Sigmoid colon (tissue), 7 donors: ENCODE results near the gene VDR. TPM values are rescaled to one million over a fixed set of nuclear protein-coding genes. Genes with fewer than 3 reads are reported as not detected.
A peak's percentile ranks its signal among the peaks of the same experiment; 100 is the strongest.

ENCODE experiments used
- DNase-seq: peaks from one replicate; pipeline ENCODE4 v3.0.0-alpha.2; 2019
- H3K27ac ChIP-seq, 4 donors: fragments of 200-600 bp; sonication (generic); one replicate each; pipeline ENCODE4 v1.5.1; 2016 to 2019; ENCODE audit warnings: mild to moderate bottlenecking in 1 of 4
- H3K27me3 ChIP-seq, 3 donors: fragments of 200-600 bp; sonication (generic); one replicate each; pipeline ENCODE4 v1.5.1; 2019; ENCODE audit warnings: mild to moderate bottlenecking in 1 of 3
- H3K36me3 ChIP-seq, 4 donors: fragments of 200-600 bp; sonication (generic); one replicate each; pipeline ENCODE4 v1.5.1; 2016 to 2019
- H3K4me1 ChIP-seq, 4 donors: fragments of 200-600 bp; sonication (generic); one replicate each; pipeline ENCODE4 v1.5.1; 2017 to 2019
- H3K4me3 ChIP-seq, 4 donors: fragments of 200-600 bp; sonication (generic); one replicate each; pipeline ENCODE4 v1.5.1; 2017 to 2019; ENCODE audit warnings: mild to moderate bottlenecking in 2 of 4, moderate library complexity in 1 of 4
- H3K9me3 ChIP-seq, 4 donors: fragments of 200-600 bp in 3 of 4; sonication (generic) in 3 of 4; one replicate each; pipeline versions ENCODE4 v1.5.1 to v1.6.1; 2013 to 2019
- CTCF ChIP-seq, 4 experiments: fragments of 450-650 bp in 3 of 4; fragments of 200-600 bp in 1 of 4; IDR thresholded peaks; one replicate each; pipeline ENCODE4 v1.5.1; 2016 to 2019; ENCODE audit warnings: antibody characterized with exemption in 4 of 4, mild to moderate bottlenecking in 3 of 4, moderate library complexity in 2 of 4
- EP300 ChIP-seq, 4 donors: sonication (generic); formaldehyde crosslinking; IDR thresholded peaks; one replicate each; pipeline ENCODE4 v1.6.1; 2017; ENCODE audit warnings: antibody characterized with exemption in 4 of 4
- POLR2A ChIP-seq, 2 donors: fragments of 450-650 bp; IDR thresholded peaks; one replicate each; pipeline ENCODE4 v1.6.1; 2016; ENCODE audit warnings: antibody characterized with exemption in 2 of 2, mild to moderate bottlenecking in 2 of 2, moderate library complexity in 2 of 2
- POLR2AphosphoS5 ChIP-seq, 4 donors: sonication (generic); formaldehyde crosslinking; IDR thresholded peaks; one replicate each; pipeline ENCODE4 v1.6.1; 2017; ENCODE audit warnings: antibody characterized with exemption in 4 of 4
- WGBS, 2 donors: extraction: QIAGEN DNeasy Blood & Tissue Kit; methylation state at CpG; one replicate each; pipeline ENCODE4 v1.1.7; 2013; 5-methylcytosine and 5-hydroxymethylcytosine counted together
- intact Hi-C: fragments of 100-400 bp; cut with DNase I; formaldehyde crosslinking; loops from one replicate; pipeline ENCODE4 v1.15.1; 2023
- polyA plus RNA-seq, 3 donors: library from polyadenylated mRNA; stranded (reverse); fragments of 200-250 nt; gene quantifications; one replicate each; pipeline ENCODE4 v1.2.3, GENCODE V29; 2013
- total RNA-seq, 4 donors: library from RNA; depleted of rRNA; stranded (reverse); fragments of >200 nt; gene quantifications; one replicate each; pipeline ENCODE4 v1.1.0, GENCODE V29; 2016
- donor health status: healthy with polysubstance abuse.
- donor health status: Bipolar disorder and iron deficiency.
- donor health status: healthy.

VDR gene
- total and polyA plus RNA-seq, 7 donors: 0.71 to 69.1 (median 2.5) TPM

GRCh38 chr12:47820631-47821345, 84.0 kb downstream of the VDR start:
- Histone ChIP-seq H3K36me3 (no peaks in the 10 kb centered on the region), H3K27me3 (no peaks in the 10 kb centered on the region), H3K9me3 (no peaks in the 10 kb centered on the region), H3K4me1 (peaks cover 2 to 87% (median 82%) of the 10 kb centered on the region in 4 donors), H3K4me3 (peak overlapping the region; percentile 64 to 84 (median 81)), H3K27ac (peak overlapping the region; percentile 98 to 99 (median 99))
- TF ChIP-seq POLR2AphosphoS5 (IDR thresholded peaks at IDR 0.05) (peak; percentile 73 to 86 (median 82)), EP300 (IDR thresholded peaks at IDR 0.05) (peak in 2 of 4 donors; percentile 4 to 26), CTCF (IDR thresholded peaks at IDR 0.05) (no peak), POLR2A (IDR thresholded peaks at IDR 0.05) (peak; percentile 35 to 54)
- intact Hi-C loops: loop anchor here (10.0 kb wide), 1 partner anchor 736 kb away; no protein-coding TSS in a partner anchor
- 41 to 59% methylated on average over 17 of the region's 17 CpGs for WGBS, 2 donors
- DNase-seq: peak; percentile 97

GRCh38 chr12:47819896-47820630, 84.7 kb downstream of the VDR start, which contains the start of gene HDAC7:
Gene HDAC7 (minus strand): TSS chr12:47819903. CDS start chr12:47819785, 118 bp downstream.
- Histone ChIP-seq H3K4me1 (peaks cover 2 to 87% (median 82%) of the 10 kb centered on the region in 4 donors), H3K4me3 (peak within 1 kb of the TSS; percentile 64 to 84 (median 81)), H3K27ac (peak within 1 kb of the TSS; percentile 98 to 99 (median 99)), H3K9me3 (no peaks in the 10 kb centered on the region), H3K27me3 (no peaks in the 10 kb centered on the region), H3K36me3 (no peaks in the 10 kb centered on the region)
- TF ChIP-seq CTCF (IDR thresholded peaks at IDR 0.05) (no peak), EP300 (IDR thresholded peaks at IDR 0.05) (no peak), POLR2AphosphoS5 (IDR thresholded peaks at IDR 0.05) (peak; percentile 39 to 84 (median 62)), POLR2A (IDR thresholded peaks at IDR 0.05) (no peak)
- 0% methylated on average over 58 of the region's 58 CpGs for WGBS, 2 donors
- intact Hi-C loops: loop anchor here (10.0 kb wide), 2 partner anchors 735 to 1435 kb away; no protein-coding TSS in a partner anchor
- DNase-seq: peak; percentile 96

GRCh38 chr12:47819138-47819895, 85.5 kb downstream of the VDR start:
- H3K27ac ChIP-seq: peak overlapping the region; percentile 98 to 99 (median 99)
- DNase-seq: peak; percentile 85
- peak overlapping the region; percentile 64 to 84 (median 81) for H3K4me3 ChIP-seq
- no peaks in the 10 kb centered on the region for H3K27me3 ChIP-seq
- intact Hi-C loops: loop anchor here (10.0 kb wide), 1 partner anchor 1435 kb away; no protein-coding TSS in a partner anchor
- no peaks in the 10 kb centered on the region for H3K9me3 ChIP-seq
- peaks cover 2 to 87% (median 82%) of the 10 kb centered on the region in 4 donors for H3K4me1 ChIP-seq
- 1% methylated on average over 77 of the region's 77 CpGs for WGBS, 2 donors
- peak in 2 of 4 donors; percentile 52 to 72 for TF ChIP-seq POLR2AphosphoS5 (IDR thresholded peaks at IDR 0.05)
- TF ChIP-seq CTCF (IDR thresholded peaks at IDR 0.05): peak in 1 of 4 experiments; percentile 18
- no peak for TF ChIP-seq POLR2A (IDR thresholded peaks at IDR 0.05)
- no peaks in the 10 kb centered on the region for H3K36me3 ChIP-seq

- H3K36me3 ChIP-seq: no peaks in the 10 kb centered on the region
- 21 to 56% methylated on average over 23 of the region's 23 CpGs for WGBS, 2 donors
- intact Hi-C loops: loop anchor here (10.0 kb wide), 1 partner anchor 1434 kb away; no protein-coding TSS in a partner anchor
- TF ChIP-seq POLR2AphosphoS5 (IDR thresholded peaks at IDR 0.05): peak in 1 of 4 donors; percentile 47
- TF ChIP-seq POLR2A (IDR thresholded peaks at IDR 0.05): no peak
- no peak for TF ChIP-seq EP300 (IDR thresholded peaks at IDR 0.05)
- no peaks in the 10 kb centered on the region for H3K27me3 ChIP-seq
- peak overlapping the region; percentile 98 to 99 (median 99) for H3K27ac ChIP-seq
- peak overlapping the region; percentile 64 to 84 (median 81) for H3K4me3 ChIP-seq
- no peaks in the 10 kb centered on the region for H3K9me3 ChIP-seq
- H3K4me1 ChIP-seq: peaks cover 2 to 87% (median 82%) of the 10 kb centered on the region in 4 donors
- peak; percentile 82 for DNase-seq
Observed at GRCh38 chr12:47818467-47819137, 86.2 kb downstream of the VDR start.
